Subcutaneous adipose tissue (tissue), 4 donors: ENCODE measurements around the gene MTAP. TPM values are rescaled to one million over a fixed set of nuclear protein-coding genes. Genes with fewer than 3 reads are reported as not detected.

Source experiments
- total RNA-seq, 4 donors: library from RNA; depleted of rRNA; stranded (reverse); fragments of >200 nt; gene quantifications; one replicate each; pipeline ENCODE4 v1.1.0, GENCODE V29; 2016
- TF ChIP-seq, protein P1 (sequence below): fragments of 450-650 bp; IDR thresholded peaks from one replicate; pipeline ENCODE4 v1.5.1; 2016; ENCODE audit warnings: low read depth, mild to moderate bottlenecking, control low read depth, antibody characterized with exemption, moderate library complexity

MTAP gene
- total RNA-seq, 4 donors from 2014 or later = 17.7 to 22.8 (median 20.6) TPM

DNA sequence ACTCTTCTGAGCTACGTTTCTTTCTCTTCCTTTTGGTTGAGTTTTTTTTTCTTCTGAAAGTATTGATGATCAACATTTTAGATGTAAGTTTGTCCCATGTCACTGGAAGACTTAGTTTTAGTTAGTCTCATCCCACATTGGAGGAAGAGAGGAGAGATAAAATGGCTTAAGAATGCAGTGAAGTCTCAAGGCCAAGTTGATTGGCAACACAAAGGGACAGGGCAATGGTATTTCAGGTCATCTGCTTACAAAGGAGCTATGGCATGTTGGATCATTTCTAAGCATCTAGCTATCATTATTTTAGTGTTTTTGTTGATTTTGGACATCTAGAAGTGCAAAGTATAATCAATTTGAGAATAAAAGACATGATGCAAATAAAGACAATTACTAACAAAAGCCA, 133.2 kb downstream of the MTAP start:
- TF ChIP-seq, protein P1, sequence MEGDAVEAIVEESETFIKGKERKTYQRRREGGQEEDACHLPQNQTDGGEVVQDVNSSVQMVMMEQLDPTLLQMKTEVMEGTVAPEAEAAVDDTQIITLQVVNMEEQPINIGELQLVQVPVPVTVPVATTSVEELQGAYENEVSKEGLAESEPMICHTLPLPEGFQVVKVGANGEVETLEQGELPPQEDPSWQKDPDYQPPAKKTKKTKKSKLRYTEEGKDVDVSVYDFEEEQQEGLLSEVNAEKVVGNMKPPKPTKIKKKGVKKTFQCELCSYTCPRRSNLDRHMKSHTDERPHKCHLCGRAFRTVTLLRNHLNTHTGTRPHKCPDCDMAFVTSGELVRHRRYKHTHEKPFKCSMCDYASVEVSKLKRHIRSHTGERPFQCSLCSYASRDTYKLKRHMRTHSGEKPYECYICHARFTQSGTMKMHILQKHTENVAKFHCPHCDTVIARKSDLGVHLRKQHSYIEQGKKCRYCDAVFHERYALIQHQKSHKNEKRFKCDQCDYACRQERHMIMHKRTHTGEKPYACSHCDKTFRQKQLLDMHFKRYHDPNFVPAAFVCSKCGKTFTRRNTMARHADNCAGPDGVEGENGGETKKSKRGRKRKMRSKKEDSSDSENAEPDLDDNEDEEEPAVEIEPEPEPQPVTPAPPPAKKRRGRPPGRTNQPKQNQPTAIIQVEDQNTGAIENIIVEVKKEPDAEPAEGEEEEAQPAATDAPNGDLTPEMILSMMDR = no peak

- TF ChIP-seq, protein P1 = no peak
Measured at GRCh38 chr9:21936161-21936560, 133.7 kb downstream of the MTAP start.

GRCh38 chr9:21941337-21941995, 139.0 kb downstream of the MTAP start:
- TF ChIP-seq, protein P1 = no peak

- TF ChIP-seq, protein P1 = no peak
Measured at GRCh38 chr9:21943464-21943863, 141.0 kb downstream of the MTAP start.

DNA sequence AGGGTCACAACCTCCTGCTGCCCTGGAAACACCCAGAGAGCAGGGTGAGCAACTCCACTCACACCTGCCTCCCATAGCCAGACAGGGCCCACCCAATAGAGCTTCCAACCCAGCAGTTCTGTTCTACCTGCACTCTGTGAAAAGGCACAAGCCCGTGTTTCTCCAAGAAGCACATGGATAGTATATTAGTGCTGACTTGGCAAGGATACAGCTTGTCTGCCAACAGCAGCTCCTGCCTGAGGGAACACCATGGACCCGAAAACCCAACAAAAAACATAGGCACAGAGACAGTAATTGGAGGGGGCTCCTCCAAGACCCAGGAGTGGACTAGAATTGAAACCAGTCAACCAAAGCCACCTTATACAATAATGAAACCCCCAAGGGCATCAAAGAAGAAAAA, 143.2 kb downstream of the MTAP start:
- TF ChIP-seq, protein P1 = no peak

DNA sequence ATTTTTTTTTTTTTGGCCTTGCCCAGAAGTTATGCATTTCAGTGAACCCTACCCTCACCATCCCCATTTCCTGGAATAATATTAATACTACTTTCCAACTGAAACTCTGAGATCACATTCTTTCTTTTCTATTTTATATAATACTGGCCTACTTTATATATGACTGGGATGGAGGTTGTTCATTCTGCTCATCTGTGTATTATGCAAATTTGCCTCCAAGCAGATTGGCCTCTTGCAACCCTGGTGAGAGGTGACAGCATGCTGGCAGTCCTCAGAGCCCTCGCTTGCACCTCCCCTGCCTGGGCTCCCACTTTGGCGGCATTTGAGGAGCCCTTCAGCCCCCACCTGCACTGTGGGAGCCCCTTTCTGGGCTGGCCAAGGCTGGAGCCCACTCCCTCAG, 156.4 kb downstream of the MTAP start:
- TF ChIP-seq, protein P1 = no peak

GRCh38 chr9:21961569-21961968, 159.1 kb downstream of the MTAP start:
- TF ChIP-seq, protein P1 = no peak
